BE2C (cell line): ENCODE data around the gene KCNC4.

Experiments
- DNase-seq: peaks from one replicate; pipeline ENCODE4 v3.0.0-alpha.2; 2020
- H3K27me3 ChIP-seq: fragments of 250-450 bp; sonication (Bioruptor Pico); 2 replicates; pipeline ENCODE4 v1.5.1; 2020; ENCODE audit warnings: mild to moderate bottlenecking
- H3K36me3 ChIP-seq: fragments of 250-450 bp; sonication (Bioruptor Pico); 2 replicates; pipeline ENCODE4 v1.5.1; 2020; ENCODE audit warnings: mild to moderate bottlenecking
- H3K4me1 ChIP-seq: fragments of 250-450 bp; sonication (Bioruptor Pico); 2 replicates; pipeline ENCODE4 v1.5.1; 2020
- H3K4me3 ChIP-seq: 2 replicates; pipeline ENCODE4 v1.5.1; 2011; ENCODE audit warnings: low read depth, low read length
- H3K9me3 ChIP-seq: fragments of 250-450 bp; sonication (Bioruptor Pico); 2 replicates; pipeline ENCODE4 v1.5.1; 2020
- TF ChIP-seq, protein P1 (sequence below): IDR thresholded peaks from 2 replicates; pipeline ENCODE4 v1.5.1; 2012; ENCODE audit warnings: mild to moderate bottlenecking, low read depth, low read length

KCNC4 gene

DNA sequence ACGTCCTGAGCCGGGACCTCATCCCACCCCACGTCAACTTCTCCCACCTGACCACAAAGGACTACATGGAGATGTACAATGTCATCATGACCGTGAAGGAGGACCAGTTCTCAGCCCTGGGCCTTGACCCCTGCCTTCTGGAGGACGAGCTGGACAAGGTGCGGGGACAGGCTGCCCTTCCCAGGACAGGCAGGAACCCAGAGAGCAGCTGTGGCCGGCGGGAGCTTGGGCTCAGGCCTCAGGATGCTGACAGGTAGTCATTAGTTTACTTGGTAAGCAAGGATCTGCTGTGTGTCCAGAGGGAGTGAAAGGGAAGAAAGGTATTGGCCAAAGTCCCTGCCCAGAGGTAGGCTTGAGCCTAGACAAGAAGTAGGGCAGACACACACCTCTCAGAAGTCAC lies 17.6 kb upstream of the KCNC4 start:
- no peak for DNase-seq
- Histone ChIP-seq H3K36me3 (no peaks in the 10 kb centered on the region), H3K9me3 (no peaks in the 10 kb centered on the region), H3K4me3 (no peak overlapping the region), H3K27me3 (no peaks in the 10 kb centered on the region), H3K4me1 (peaks cover 28% of the 10 kb centered on the region)
- TF ChIP-seq, protein P1, sequence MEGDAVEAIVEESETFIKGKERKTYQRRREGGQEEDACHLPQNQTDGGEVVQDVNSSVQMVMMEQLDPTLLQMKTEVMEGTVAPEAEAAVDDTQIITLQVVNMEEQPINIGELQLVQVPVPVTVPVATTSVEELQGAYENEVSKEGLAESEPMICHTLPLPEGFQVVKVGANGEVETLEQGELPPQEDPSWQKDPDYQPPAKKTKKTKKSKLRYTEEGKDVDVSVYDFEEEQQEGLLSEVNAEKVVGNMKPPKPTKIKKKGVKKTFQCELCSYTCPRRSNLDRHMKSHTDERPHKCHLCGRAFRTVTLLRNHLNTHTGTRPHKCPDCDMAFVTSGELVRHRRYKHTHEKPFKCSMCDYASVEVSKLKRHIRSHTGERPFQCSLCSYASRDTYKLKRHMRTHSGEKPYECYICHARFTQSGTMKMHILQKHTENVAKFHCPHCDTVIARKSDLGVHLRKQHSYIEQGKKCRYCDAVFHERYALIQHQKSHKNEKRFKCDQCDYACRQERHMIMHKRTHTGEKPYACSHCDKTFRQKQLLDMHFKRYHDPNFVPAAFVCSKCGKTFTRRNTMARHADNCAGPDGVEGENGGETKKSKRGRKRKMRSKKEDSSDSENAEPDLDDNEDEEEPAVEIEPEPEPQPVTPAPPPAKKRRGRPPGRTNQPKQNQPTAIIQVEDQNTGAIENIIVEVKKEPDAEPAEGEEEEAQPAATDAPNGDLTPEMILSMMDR = no peak

DNA sequence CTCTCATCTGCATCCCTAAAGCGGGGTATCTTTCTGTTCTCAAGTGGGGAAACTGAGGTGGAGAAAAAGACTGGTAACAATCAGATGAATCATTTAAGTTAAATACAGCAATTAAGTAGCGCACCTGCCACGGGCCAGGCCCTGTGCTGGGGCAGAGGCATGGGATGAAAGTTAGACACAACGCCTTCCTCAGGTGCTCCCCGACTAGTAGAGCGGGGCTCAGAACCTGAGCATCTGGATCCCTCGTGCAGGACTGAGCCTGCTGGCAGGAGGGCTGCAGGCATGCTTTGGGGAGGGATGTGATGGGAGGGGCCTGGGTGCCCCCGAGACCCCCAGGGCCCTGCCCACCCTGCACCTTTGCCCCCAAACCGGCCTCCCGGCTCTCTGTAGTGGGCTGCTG lies 14.9 kb upstream of the KCNC4 start:
- Histone ChIP-seq H3K4me3 (no peak overlapping the region), H3K27me3 (no peaks in the 10 kb centered on the region), H3K4me1 (peaks cover 6% of the 10 kb centered on the region), H3K9me3 (no peaks in the 10 kb centered on the region), H3K36me3 (no peaks in the 10 kb centered on the region)
- TF ChIP-seq, protein P1 = no peak
- no peak for DNase-seq

DNA sequence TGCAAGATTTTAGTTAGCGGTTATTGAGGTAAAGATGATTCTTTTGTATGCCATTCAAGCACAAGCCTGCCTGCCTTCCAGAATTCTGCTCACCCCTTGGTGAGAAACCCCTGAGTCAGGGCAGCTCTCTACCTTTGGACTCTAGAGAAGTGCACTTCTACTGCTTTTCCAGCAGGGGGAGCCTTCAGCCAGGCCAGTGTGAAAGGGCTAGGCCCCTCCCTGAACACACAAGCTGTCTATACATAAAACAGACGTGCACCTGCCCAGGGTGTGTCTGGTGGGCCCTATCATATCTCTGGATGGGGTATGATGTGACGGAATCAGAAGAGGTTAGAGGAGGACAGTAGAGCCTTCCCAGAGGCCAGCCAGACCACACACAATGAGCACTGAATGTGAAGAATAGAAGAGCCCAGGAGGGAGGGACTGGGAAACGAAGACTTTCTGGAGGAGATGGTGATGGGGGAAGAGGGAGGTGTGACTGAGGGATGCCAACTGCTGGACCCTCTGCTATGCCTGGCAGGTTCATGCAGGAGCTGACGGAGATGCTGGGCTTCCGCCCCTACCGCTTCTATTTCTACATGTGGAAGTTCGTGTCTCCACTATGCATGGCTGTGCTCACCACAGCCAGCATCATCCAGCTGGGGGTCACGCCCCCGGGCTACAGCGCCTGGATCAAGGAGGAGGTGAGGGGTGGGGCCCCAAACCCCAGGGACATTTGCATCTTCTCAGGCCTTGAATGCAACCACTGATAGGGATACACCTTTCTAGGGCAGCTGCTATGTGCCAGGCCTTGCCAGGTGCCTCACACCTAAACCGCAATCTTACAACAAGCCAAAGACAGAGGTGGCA lies 13.0 kb upstream of the KCNC4 start:
- peak; percentile 75 for DNase-seq

GRCh38 chr1:110197905-110198629 lies 12.0 kb upstream of the KCNC4 start:
- DNase-seq = no peak
- Histone ChIP-seq H3K4me3 (no peak overlapping the region), H3K36me3 (no peaks in the 10 kb centered on the region), H3K27me3 (no peaks in the 10 kb centered on the region), H3K4me1 (peaks cover 3% of the 10 kb centered on the region; the same call in 1 of the 2 replicates), H3K9me3 (no peaks in the 10 kb centered on the region)
- TF ChIP-seq, protein P1 = no peak

More for the DNA sequence above, 13.0 kb upstream of the KCNC4 start:
- no peaks in the 10 kb centered on the region for H3K27me3 ChIP-seq
- no peak overlapping the region for H3K4me3 ChIP-seq
- TF ChIP-seq, protein P1 = peak; percentile 98
- H3K9me3 ChIP-seq = no peaks in the 10 kb centered on the region
- H3K4me1 ChIP-seq = 0 out of 2 replicates have a peak, but pooled peaks cover 2% of the 10 kb centered on the region
- H3K36me3 ChIP-seq = no peaks in the 10 kb centered on the region

- Histone ChIP-seq H3K36me3 (no peaks in the 10 kb centered on the region), H3K9me3 (no peaks in the 10 kb centered on the region), H3K4me1 (peaks cover 6% of the 10 kb centered on the region; the same call in 1 of the 2 replicates), H3K27me3 (no peaks in the 10 kb centered on the region), H3K4me3 (no peak overlapping the region)
- TF ChIP-seq, protein P1 = no peak
- DNase-seq = no peak
Measured at GRCh38 chr1:110198746-110199145, 11.4 kb upstream of the KCNC4 start.

DNA sequence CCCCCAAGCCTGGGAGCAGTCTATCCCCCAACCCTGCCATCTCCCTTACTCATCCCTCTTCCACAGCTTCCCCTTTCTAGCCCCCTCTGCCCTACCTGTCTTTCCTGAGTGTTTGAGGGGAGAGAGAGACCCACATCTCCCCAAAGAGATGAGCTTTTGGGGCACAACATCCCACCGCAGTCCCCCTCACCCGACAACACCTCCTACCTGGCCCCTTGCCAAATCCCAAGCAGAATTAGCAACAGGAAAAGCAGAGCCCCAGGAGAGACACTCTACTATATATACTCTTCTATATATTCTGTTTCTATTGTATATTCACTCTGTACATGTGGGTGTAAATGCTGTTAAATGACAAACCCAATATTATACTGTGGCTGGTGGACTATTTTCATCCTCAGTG lies 9.9 kb upstream of the KCNC4 start:
- peaks cover 6% of the 10 kb centered on the region; the same call in 1 of the 2 replicates for H3K4me1 ChIP-seq
- H3K4me3 ChIP-seq = no peak overlapping the region
- no peak for DNase-seq
- H3K9me3 ChIP-seq = no peaks in the 10 kb centered on the region
- no peaks in the 10 kb centered on the region for H3K36me3 ChIP-seq
- no peaks in the 10 kb centered on the region for H3K27me3 ChIP-seq
- TF ChIP-seq, protein P1 = no peak
